Inferior parietal cortex (tissue), 1 donor: ENCODE measurements around the gene TCAP.
"Not testable (repeated sequence)": the region's sequence is repeated elsewhere in the genome, so short reads cannot be mapped to it uniquely, and the experiment has no call there.

Experiments used
- DNase-seq: peaks from one replicate; pipeline ENCODE4 v3.0.0-alpha.2; 2016; ENCODE audit errors: extremely low spot score

Gene TCAP

GRCh38 chr17:39704821-39705551 lies 39.8 kb downstream of the TCAP start:
- DNase-seq = no peak

- no peak for DNase-seq
These were observed 40.7 kb downstream of the TCAP start for GRCh38 chr17:39705786-39706348.

GRCh38 chr17:39706383-39706782 lies 41.2 kb downstream of the TCAP start:
- DNase-seq = no peak

GRCh38 chr17:39706921-39707337 lies 41.8 kb downstream of the TCAP start:
- DNase-seq = no peak

GRCh38 chr17:39709319-39709997 lies 44.3 kb downstream of the TCAP start:
- DNase-seq = no peak

GRCh38 chr17:39709998-39710964 lies 45.1 kb downstream of the TCAP start:
- DNase-seq = no peak

GRCh38 chr17:39711071-39711470 lies 45.9 kb downstream of the TCAP start:
- DNase-seq = not testable (repeated sequence)

- DNase-seq = no peak
These were observed 46.7 kb downstream of the TCAP start for GRCh38 chr17:39711851-39712250.

GRCh38 chr17:39714234-39714633 lies 49.1 kb downstream of the TCAP start:
- DNase-seq = no peak

- no peak for DNase-seq
These were observed 50.4 kb downstream of the TCAP start for GRCh38 chr17:39715375-39716072.
